GM06990 (cell line): Measurements from ENCODE around the gene LAMA5.

Experiments used
- DNase-seq: peaks from one replicate; pipeline ENCODE4 v3.0.0-alpha.2; 2011; ENCODE audit not compliant: insufficient read length; ENCODE audit errors: extremely low read depth
- H3K27me3 ChIP-seq: replicated peaks from 2 replicates; pipeline ENCODE4 v1.6.0; 2011; ENCODE audit warnings: low read length; ENCODE audit not compliant: control insufficient read depth, insufficient read depth
- H3K36me3 ChIP-seq: 2 replicates; pipeline ENCODE4 v1.5.1; 2011; ENCODE audit warnings: low read length; ENCODE audit not compliant: control insufficient read depth, insufficient read depth
- H3K4me3 ChIP-seq: replicated peaks from 2 replicates; pipeline ENCODE4 v1.5.1; 2011; ENCODE audit warnings: low read depth, mild to moderate bottlenecking, control low read depth, low read length
- TF ChIP-seq, protein P1 (sequence below): IDR thresholded peaks from 2 replicates; pipeline ENCODE4 v1.5.1; 2011; ENCODE audit warnings: low read length, control low read depth, mild to moderate bottlenecking, inconsistent platforms; ENCODE audit not compliant: insufficient read depth, poor library complexity, severe bottlenecking

LAMA5 gene

DNA sequence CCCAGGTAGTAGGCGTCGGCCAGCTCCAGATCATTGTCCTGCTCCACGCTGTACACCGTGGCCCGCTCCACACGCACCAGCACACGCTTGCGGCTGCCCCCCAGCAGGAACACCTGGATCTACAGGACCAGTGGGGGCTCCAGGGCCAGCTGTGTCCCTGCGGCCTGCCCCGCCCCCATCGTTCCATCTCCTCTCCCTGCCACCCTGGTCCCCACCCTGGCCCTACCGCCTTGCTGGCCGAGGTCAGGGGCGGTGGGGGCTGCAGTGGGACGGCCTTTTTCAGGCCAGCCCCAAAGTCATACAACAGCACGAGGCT is 54.5 kb downstream of the LAMA5 start:
- no peaks in the 10 kb centered on the region for H3K27me3 ChIP-seq
- TF ChIP-seq, protein P1, sequence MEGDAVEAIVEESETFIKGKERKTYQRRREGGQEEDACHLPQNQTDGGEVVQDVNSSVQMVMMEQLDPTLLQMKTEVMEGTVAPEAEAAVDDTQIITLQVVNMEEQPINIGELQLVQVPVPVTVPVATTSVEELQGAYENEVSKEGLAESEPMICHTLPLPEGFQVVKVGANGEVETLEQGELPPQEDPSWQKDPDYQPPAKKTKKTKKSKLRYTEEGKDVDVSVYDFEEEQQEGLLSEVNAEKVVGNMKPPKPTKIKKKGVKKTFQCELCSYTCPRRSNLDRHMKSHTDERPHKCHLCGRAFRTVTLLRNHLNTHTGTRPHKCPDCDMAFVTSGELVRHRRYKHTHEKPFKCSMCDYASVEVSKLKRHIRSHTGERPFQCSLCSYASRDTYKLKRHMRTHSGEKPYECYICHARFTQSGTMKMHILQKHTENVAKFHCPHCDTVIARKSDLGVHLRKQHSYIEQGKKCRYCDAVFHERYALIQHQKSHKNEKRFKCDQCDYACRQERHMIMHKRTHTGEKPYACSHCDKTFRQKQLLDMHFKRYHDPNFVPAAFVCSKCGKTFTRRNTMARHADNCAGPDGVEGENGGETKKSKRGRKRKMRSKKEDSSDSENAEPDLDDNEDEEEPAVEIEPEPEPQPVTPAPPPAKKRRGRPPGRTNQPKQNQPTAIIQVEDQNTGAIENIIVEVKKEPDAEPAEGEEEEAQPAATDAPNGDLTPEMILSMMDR: no peak
- no peak for DNase-seq
- H3K4me3 ChIP-seq: no peak overlapping the region
- H3K36me3 ChIP-seq: peaks cover 10% of the 10 kb centered on the region

DNA sequence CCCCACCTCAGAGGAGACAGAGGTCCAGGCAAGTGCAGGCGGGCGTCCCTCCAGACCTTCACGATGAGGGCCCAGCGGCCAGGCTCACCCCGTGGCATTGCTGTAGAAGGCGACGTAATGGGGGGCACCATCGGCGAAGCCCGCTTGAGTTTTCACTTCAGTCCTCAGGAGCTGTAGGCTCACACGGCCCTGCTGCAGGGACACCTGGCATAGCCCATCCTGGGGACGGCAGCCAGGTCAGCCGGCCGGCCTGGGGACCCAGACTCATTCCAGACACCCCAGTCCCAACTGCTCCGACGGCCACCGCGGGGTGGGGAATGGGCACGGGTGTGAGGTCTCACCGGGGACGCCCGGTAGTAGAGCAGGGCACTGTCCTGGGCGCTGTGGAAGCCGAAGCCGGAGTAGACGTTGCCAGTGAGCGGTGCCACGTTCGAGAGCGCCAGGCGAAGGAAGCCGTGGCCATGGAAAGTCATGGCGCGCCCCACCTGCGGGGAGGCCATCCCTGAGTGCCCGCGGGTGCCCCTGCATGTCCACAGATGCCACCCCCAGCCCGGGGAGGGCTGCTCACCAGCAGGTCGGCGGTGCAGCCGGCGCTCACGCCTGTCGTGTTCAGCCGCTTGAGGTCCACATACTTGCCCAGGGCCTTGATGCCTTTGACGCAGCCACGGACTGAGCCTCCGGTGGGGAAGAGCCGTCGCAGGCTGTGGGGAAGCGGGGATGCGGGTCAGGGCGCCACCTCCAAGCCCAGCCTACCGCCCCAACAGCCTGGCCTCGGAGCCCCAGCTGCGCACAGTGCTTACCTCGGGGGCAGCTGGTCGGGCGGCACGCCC is 55.1 kb downstream of the LAMA5 start:
- Histone ChIP-seq H3K36me3 (peaks cover 16% of the 10 kb centered on the region), H3K27me3 (no peaks in the 10 kb centered on the region), H3K4me3 (no peak overlapping the region)
- no peak for DNase-seq
- TF ChIP-seq, protein P1: no peak

DNA sequence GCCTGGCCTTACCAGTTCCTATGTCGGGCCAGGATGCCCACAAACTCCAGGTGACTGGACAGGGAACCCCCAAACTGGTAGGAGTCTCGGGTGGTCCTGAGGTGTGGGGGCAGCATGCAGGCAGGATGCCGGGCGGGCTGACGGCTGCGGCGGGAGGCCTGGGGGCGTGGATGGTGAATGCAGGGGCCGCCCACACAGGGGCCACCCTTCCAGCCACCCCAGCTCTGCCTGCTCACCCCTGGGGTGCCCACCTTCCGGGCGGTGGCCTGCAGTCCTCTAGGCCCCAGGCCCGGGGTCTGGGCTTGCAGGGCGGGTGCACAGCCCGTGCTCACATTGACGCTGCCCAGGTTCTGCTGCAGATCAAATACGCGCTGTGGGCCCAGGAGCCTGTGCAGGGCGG is 56.0 kb downstream of the LAMA5 start:
- Histone ChIP-seq H3K36me3 (peaks cover 25% of the 10 kb centered on the region), H3K27me3 (no peaks in the 10 kb centered on the region), H3K4me3 (no peak overlapping the region)
- DNase-seq: no peak
- TF ChIP-seq, protein P1: no peak

DNA sequence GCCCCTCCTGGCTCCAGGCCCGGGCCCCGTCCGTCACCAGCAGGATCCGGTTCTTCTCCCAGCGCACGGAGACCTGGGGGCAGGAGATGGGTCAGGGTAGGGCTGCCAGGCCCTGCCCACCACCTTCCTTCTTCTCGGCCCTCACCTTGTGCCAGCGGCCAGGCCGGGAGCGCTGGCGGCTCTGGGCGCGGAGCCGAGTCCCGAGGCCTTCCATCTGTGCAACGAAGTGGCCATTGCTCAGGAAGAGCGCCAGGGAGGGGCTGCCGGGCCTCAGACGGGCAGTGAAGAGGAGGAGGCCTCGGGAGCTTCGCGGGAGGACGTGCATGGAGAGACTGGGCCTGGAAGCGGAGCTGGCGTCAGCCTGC is 56.4 kb downstream of the LAMA5 start:
- Histone ChIP-seq H3K36me3 (peaks cover 28% of the 10 kb centered on the region), H3K27me3 (no peaks in the 10 kb centered on the region), H3K4me3 (no peak overlapping the region)
- DNase-seq: no peak
- TF ChIP-seq, protein P1: no peak

DNA sequence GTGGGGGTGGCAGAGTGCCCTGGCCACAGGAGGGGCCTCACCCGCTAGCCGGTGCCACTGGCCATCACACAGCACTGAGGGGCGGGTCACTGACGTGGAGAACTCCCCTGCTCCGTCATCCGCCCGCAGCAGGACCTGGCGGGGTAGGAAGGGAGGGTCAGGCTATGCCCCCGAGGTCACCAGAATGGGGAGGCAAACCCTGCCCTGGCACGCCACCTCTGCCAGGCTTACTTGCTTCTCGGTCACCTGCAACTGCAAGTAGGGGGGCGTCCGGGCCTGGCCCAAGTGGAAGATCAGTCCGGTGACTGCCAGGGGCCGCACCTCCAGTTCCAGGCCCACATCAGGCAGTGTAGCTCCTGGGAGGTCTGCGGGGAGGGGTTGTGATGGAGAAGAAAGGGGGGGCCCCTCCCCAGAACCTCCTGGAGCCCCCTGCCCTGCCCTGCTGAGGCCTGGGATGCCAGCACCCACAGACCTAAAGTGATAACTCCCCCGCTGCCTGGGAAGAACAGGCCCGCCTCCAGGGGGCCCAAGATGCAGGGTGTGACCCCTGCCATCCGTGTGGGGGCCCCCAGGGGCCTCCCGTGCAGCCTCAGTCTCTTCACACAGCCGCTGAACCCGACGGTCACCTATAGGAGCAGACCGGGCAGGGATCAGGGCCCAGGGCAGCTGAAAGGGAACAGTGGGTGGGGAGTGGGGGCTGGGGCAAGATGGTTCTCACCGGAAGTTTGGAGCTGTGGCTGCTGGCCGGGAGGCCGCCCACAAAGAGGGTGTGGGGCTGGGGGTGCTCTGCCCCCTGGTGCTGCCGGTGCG is 57.0 kb downstream of the LAMA5 start:
- TF ChIP-seq, protein P1: peak; percentile 11
- no peak overlapping the region for H3K4me3 ChIP-seq
- no peaks in the 10 kb centered on the region for H3K27me3 ChIP-seq
- no peak for DNase-seq
- peaks cover 29% of the 10 kb centered on the region for H3K36me3 ChIP-seq
